Measurements from ENCODE around the gene CAMK1D.

GRCh38 chr10:12800302-12800701 is 451.0 kb downstream of the CAMK1D start:
- TF ChIP-seq CTCF (IDR thresholded peaks at IDR 0.05) (no peak), POLR2A (IDR thresholded peaks at IDR 0.05) (no peak)

Measured in testis (tissue), 2 donors.